ENCODE measurements around the gene MYL2. TPM values are rescaled to one million over a fixed set of nuclear protein-coding genes. Genes with fewer than 3 reads are reported as not detected.

Gene MYL2
- total and polyA plus RNA-seq, 4 donors = 0.65 to 1.7 TPM; not detected in 2

DNA sequence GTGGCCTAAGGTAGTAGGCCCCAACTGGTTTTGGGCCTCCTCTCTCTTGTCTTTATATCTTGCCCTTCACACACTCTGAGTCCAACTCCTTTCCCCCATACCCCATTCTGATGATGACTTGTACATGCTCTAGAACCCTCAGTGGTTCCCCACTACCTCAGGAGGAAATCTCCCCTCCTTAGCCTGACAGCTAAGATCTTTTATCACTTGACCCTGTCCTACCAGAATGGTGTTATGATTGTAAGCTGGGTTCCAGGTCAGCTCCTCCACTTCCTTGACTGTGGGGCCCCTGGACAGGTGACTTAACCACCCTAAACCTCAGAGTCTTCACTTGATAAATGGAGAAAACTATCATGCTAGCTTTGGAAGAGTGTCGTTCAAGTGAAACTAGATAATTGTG lies 9.4 kb upstream of the MYL2 start:
- Histone ChIP-seq H3K27ac (ENCODE audit: low read depth in 1 of 2, low read length in 1 of 2) (peak overlapping the region in 1 of 2 donors; percentile 81), H3K9me3 (ENCODE audit: control insufficient read depth in 4 of 4, insufficient read depth in 3 of 4, low read length in 3 of 4) (peaks cover 0 to 2% (median 0%) of the 10 kb centered on the region in 4 donors), H3K4me3 (no peak overlapping the region), H3K27me3 (ENCODE audit: control insufficient read depth in 3 of 3, insufficient read depth in 3 of 3, low read length in 2 of 3) (peaks cover 0 to 8% (median 0%) of the 10 kb centered on the region in 3 donors), H3K36me3 (ENCODE audit: control insufficient read depth in 4 of 4, insufficient read depth in 4 of 4, low read length in 4 of 4) (no peaks in the 10 kb centered on the region), H3K9ac (ENCODE audit: insufficient read depth in 1 of 2, low read length in 2 of 2) (no peak overlapping the region), H3K4me1 (ENCODE audit: control insufficient read depth in 5 of 5, insufficient read depth in 5 of 5, low read length in 5 of 5) (peaks cover 0 to 2% (median 0%) of the 10 kb centered on the region in 5 donors)
- ATAC-seq (ENCODE audit: insufficient read depth, low FRiP score) (no peak), DNase-seq (no peak)
- TF ChIP-seq, protein P1, sequence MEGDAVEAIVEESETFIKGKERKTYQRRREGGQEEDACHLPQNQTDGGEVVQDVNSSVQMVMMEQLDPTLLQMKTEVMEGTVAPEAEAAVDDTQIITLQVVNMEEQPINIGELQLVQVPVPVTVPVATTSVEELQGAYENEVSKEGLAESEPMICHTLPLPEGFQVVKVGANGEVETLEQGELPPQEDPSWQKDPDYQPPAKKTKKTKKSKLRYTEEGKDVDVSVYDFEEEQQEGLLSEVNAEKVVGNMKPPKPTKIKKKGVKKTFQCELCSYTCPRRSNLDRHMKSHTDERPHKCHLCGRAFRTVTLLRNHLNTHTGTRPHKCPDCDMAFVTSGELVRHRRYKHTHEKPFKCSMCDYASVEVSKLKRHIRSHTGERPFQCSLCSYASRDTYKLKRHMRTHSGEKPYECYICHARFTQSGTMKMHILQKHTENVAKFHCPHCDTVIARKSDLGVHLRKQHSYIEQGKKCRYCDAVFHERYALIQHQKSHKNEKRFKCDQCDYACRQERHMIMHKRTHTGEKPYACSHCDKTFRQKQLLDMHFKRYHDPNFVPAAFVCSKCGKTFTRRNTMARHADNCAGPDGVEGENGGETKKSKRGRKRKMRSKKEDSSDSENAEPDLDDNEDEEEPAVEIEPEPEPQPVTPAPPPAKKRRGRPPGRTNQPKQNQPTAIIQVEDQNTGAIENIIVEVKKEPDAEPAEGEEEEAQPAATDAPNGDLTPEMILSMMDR (IDR thresholded peaks at IDR 0.05; ENCODE audit: control extremely low read depth, extremely low read depth) = no peak
- 92 to 97% methylated on average over 1 of the region's 1 CpG for WGBS, 2 donors

DNA sequence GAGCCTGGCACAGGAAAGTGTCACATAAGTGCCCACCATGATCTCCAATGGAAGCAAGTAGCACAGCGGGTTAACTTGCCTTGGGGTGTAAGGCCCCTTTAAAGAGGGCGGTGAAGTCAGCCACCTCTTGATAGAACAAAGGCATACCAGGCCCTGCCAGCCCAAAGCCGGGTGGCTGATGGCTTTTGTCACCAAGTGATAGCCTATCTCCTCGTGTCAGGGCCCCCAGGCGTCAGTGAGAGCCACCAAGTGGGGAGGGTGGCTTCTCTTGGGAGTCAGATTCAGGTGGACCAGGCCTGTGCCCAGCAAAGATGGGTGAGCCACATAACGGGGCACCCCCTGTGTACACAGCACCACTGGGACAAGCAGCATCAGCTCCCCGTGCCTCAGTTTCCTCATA lies 8.3 kb upstream of the MYL2 start:
- no peak for ATAC-seq (ENCODE audit: insufficient read depth, low FRiP score)
- DNase-seq = peak in 2 of 3 donors; percentile 9 to 36
- no peak overlapping the region for H3K4me3 ChIP-seq
- no peaks in the 10 kb centered on the region for H3K27me3 ChIP-seq (ENCODE audit: control insufficient read depth in 3 of 3, insufficient read depth in 3 of 3, low read length in 2 of 3)
- TF ChIP-seq, protein P1 (IDR thresholded peaks at IDR 0.05; ENCODE audit: control extremely low read depth, extremely low read depth) = no peak
- peak overlapping the region in 1 of 2 donors; percentile 81 for H3K27ac ChIP-seq (ENCODE audit: low read depth in 1 of 2, low read length in 1 of 2)
- no peaks in the 10 kb centered on the region for H3K36me3 ChIP-seq (ENCODE audit: control insufficient read depth in 4 of 4, insufficient read depth in 4 of 4, low read length in 4 of 4)
- no peak overlapping the region for H3K9ac ChIP-seq (ENCODE audit: insufficient read depth in 1 of 2, low read length in 2 of 2)
- H3K9me3 ChIP-seq (ENCODE audit: control insufficient read depth in 4 of 4, insufficient read depth in 3 of 4, low read length in 3 of 4) = no peaks in the 10 kb centered on the region
- 62 to 77% methylated on average over 7 of the region's 7 CpGs for WGBS, 2 donors
- H3K4me1 ChIP-seq (ENCODE audit: control insufficient read depth in 5 of 5, insufficient read depth in 5 of 5, low read length in 5 of 5) = peaks cover 0 to 2% (median 0%) of the 10 kb centered on the region in 5 donors

GRCh38 chr12:110927546-110927945 lies 7.2 kb upstream of the MYL2 start:
- TF ChIP-seq, protein P1 (IDR thresholded peaks at IDR 0.05; ENCODE audit: control extremely low read depth, extremely low read depth) = no peak
- Histone ChIP-seq H3K27ac (ENCODE audit: low read depth in 1 of 2, low read length in 1 of 2) (peak overlapping the region in 1 of 2 donors; percentile 69), H3K27me3 (ENCODE audit: control insufficient read depth in 3 of 3, insufficient read depth in 3 of 3, low read length in 2 of 3) (no peaks in the 10 kb centered on the region), H3K4me1 (ENCODE audit: control insufficient read depth in 5 of 5, insufficient read depth in 5 of 5, low read length in 5 of 5) (no peaks in the 10 kb centered on the region), H3K9me3 (ENCODE audit: control insufficient read depth in 4 of 4, insufficient read depth in 3 of 4, low read length in 3 of 4) (no peaks in the 10 kb centered on the region), H3K4me3 (no peak overlapping the region), H3K9ac (ENCODE audit: insufficient read depth in 1 of 2, low read length in 2 of 2) (no peak overlapping the region), H3K36me3 (ENCODE audit: control insufficient read depth in 4 of 4, insufficient read depth in 4 of 4, low read length in 4 of 4) (no peaks in the 10 kb centered on the region)
- ATAC-seq (ENCODE audit: insufficient read depth, low FRiP score) (no peak), DNase-seq (no peak)
- 64 to 81% methylated on average over 6 of the region's 6 CpGs for WGBS, 2 donors

All from lung (tissue), 12 donors.